HG03108 (cell line): Measurements from ENCODE around the gene FAM72B.
"Not testable (repeated sequence)": the region's sequence is repeated elsewhere in the genome, so short reads cannot be mapped to it uniquely, and the experiment has no call there.

Experiments
- ATAC-seq: cut with Tn5 transposase; IDR thresholded peaks from one replicate; pipeline ENCODE4 v1.9.1; 2021; ENCODE audit warnings: moderate library complexity; ENCODE audit not compliant: unreplicated experiment

The FAM72B gene

DNA sequence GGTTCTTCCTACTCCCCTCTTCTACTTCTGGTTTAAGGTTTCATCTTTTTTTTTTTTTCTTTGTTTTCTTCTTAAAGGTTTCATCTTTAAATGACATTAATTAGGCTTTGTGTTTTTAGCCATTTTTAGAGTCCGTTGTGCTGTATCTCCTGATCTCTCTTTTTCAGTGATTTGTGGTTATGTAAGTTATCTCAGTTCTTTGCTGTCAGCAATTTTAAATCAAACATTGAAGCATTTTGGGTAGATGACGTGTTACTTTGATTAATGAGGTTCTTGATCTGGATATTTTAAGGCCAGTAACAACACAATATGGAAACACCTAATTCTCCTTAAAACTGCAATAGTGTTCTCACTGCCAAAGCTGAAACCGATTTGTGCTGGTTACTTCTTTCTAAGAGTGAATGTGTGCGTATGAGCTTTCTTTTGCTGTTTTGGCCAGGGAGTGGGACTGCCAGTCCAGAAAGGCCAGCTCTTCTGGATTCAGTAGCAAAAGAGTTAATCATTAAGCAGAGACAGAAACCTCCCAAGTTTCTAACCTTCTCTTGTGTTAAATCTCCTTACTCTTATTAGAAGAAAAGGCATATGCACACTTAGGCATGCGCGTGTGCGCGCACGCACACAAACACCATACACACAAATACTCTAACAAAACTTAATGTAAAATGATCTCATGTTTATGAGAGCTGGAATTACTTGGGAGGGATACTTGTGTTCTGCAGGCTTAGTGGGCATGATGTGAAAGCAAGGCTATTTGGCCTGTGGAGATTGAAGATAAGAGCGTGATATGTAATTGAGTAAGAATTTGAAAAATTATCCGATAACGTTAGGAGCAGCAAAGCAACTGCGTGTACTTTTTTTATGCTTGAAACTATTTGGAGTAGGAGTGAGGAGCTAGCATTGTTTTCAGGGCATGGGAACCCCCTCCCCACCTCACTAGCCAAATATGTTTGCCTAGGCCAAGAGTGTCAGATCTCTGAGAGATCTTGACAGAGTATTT lies 17.1 kb upstream of the FAM72B start:
- not testable (repeated sequence) for ATAC-seq

DNA sequence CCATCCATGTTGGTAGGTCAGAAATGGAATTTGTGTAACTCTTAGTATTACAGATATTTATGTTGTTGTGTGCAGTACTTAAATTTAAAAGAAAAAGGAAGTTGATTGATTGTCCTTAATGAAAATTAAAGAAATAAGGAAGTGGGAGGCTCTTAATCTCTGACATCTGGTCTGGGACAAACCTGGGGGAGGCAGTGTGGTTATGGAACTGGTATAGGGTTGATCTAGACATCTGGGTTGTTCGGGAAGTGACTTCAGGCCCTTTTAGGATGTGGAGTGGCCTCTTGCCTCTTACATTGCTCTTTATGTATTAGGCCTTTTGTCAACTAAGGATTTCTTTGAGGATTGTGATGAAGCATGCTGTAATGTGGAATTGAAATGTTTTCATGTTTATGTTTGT lies 16.1 kb upstream of the FAM72B start:
- ATAC-seq = not testable (repeated sequence)

DNA sequence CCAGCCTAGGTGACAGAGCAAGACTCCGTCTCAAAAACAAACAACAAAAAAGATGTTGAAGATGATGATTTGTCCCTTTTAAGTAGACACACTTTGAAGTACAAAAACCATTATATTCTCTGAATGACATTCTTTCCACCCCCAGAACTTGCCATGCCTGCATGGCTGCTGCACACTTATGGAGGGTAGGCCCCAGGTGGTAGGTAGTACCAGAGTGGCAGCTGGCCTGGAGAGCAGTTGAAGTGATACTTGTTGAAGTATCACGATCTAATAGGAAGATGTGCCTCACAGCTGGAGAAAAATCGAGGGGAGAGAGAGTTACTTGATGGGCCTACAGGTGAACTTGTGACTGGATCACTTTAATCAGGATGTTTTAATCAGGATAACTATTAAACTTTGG lies 15.6 kb upstream of the FAM72B start:
- ATAC-seq = not testable (repeated sequence)

DNA sequence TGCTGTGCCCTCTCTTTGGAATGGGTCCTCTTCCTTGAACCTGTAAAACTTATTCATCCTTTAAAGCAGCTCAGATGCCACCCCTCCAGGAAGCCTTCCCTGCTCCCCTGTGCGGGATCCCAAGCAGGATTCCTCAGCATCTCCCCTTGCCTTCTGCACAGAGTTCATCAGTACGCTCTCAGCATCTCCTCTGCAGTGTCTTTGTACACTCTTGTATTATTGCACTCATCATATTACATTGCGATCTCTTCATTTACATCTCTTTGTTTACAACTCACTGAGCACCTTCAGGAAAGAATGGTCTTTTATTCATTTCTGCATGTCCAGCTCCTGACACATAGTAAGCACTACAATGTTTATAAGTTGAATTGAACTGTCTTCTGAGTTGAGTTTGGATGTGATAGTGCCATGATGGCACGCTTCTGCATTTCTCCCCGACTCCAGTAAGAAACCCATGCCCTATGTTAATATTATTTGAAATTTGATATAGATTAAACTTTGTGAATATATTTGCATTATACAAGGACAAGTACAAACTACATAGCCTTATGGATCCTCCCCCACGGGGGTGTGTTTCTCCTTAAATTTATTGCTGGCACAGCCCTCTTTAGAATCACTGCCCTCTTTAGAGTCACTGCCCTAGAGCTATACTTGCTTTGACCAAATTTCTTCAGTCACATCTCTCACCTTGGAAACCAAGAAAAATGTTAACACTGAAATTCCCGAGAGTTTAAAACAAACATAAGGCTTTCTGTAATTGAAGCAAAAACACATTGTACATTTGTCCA lies 13.1 kb upstream of the FAM72B start:
- not testable (repeated sequence) for ATAC-seq

DNA sequence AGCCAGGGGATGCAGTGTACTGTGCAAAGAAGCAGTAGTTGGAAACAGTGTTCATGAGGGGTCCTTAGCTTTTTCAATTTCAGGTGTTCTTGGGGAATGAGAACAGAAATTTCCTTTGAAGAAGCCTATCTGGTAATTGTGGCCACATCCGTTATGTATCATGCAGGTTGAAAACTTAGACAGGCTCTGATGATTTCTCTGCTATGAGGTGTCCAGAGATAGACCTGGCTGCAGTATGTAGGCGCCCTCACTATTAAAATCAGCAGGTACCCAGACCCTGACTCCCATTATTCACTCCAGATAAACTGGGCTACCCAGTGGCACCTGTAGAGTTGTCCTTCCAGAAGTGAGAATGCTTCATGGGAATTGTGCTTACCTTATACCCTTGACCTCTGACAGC lies 8.4 kb upstream of the FAM72B start:
- not testable (repeated sequence) for ATAC-seq

DNA sequence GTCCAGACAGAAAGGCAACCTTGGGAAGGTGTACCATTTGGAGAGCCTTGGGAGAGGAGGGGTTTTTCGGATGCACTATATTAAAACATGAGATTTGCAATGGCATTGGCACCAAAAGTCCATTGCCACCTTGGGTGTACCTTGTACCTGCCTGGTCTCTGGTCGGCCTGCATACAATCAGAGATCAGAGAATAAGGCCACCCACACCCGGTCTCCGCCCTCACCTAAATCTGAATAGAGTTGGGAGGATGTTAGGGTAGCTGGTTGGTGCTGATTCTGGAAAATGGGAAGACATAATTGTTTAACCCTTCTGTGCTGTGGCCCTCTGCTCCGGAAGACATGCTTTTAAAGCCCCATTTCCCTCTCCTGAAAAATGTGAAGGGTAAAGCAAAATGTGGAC lies 3.8 kb upstream of the FAM72B start:
- not testable (repeated sequence) for ATAC-seq

DNA sequence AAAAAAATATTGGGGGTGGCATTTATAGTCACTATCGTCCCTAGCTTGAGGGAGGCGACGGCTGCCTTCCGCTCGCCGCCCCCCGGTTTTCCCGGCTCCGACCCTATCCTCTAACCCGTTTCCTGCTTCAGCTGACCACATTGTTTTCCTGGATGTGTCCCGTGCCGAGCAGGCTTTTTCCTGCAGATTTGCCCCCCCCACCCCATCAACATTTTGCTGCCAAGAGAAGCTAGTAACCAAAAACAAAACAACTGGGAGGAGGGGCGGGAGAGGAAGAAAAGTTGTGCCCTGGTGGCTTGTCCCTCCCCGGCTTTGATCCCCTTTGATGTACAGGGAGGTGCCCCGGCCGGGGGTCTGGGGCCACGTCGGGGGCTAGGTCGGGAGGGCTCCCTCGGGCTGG lies 2.1 kb upstream of the FAM72B start:
- ATAC-seq = not testable (repeated sequence)

DNA sequence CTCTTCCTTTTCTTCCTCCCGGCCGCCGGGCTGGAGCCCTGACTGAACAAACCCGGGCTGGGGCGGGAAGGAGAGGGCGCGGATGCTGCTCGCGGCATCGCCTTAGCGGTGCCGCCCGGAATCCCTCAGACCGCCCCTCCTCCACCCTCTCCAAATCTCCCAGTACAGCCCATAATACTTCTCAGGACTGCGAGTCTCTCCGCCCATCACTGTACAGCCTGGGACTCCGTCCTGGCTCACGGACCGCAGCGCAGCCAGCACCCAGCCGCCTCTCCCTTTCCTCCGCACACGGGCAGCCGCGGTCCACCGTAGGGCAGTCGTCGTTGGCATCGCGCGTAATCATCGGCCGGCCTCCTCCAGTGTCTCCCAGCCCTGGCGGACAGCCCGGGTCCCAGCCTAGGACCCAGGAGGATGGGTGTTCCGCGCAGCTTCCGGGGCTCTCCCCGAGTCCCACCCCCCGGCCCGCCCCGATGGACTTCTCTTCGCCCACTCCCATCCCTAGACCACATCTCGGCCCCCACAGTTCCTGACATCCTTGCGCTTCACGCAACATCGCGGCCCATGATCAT lies 1.1 kb upstream of the FAM72B start:
- ATAC-seq = not testable (repeated sequence)

DNA sequence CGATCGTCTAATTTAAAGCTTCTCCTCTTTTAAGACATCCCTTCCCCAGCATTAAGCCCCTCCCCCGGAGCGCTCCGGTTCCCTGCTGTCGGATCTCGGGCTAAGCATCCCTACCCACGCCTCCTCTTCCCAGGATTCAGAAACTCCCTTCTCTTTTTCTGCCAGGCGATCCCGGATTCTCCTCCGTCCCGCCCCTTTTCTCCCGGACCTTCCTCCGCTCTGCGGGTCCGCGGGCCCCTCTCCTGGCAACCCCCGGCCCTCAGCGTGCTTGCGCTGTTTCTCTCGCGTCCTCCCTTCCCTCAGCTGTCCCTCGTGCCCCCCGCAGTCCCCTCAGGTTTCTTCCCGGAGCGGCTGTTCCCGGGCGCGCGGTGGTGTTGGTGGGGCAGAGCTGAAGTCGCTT lies 273 bp downstream of the FAM72B start:
- ATAC-seq = not testable (repeated sequence)

DNA sequence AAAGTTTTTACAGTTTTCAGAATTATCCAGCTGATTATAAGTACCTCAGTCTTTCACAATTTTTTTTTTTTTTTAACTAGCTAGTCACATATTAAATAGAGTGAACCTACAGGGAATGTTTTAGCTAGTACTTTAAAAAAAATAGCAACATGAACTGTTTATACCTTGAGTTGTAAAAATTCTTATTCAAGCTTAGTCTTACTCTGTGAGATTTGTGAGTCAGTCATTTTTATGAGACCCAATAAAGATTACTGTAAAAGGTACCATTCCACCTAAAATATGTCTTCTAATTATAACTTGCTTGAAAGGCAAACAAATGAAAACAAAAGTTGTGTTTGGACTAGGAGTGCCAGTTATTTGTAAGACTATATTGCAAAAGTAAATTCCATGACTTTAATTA lies 5.9 kb downstream of the FAM72B start:
- not testable (repeated sequence) for ATAC-seq

DNA sequence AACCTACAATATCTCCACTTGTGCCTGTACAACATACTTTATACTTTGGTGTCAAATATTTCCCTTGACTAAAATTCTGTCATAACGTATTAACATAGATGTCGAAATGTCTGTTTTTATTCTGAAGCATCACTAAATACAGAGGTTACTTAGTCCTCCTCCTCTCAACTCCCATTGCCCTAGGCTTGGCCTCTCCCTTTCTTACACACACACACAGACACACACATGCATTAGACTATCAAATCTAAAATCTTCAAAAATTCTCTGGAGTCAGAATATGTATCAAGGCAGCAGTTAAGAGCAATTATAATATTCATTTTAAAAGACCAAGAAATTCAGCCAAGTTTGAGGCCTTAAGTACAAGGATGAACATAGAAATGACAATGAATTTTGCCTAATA lies 7.5 kb downstream of the FAM72B start:
- not testable (repeated sequence) for ATAC-seq

DNA sequence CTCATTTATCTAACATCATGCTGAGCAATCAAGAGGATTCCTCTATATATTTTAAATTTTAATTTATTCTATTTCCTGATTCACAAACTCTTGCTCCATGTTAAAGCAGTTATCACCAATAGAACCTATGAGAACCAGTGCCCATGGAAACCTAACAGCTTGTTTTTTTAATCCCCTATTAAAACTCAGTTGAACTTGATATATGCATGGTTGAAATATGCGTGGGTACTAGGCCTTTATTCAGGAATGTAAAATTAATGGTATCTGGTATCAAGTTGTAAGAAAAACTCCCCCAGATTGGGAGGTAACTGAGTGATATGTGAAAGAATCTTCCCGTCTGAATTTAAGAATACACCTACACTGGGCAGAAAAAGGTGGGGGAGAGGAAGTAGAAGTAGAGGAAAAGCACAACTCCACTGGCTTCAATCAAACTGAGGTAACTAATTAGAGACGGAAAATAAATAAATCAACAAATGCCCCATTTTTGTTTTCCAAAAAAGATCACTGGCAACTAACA lies 15.9 kb downstream of the FAM72B start:
- not testable (repeated sequence) for ATAC-seq

DNA sequence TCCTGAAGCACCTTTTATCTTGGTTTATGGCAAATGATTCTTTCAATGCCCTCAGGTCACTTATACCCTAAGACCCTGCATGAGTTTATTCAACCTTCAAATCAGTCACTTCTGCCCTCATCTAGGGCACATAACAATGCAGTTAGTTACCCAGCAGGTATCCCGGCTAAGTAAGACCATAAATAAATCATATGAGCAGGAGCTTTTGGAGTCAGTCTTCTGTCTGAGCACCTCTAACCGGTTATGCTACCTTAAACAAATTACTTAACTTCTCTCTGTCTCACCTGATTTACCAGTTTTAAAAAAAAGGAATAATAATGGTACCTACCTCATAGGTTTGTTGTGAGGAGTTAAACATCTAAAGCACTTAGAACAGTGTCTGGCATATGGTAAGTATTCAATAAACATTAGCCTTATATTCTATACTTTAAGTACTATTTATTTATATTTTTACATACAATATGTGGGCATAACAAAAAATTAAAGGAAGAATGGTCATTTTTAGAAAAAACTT lies 16.9 kb downstream of the FAM72B start:
- ATAC-seq = not testable (repeated sequence)

DNA sequence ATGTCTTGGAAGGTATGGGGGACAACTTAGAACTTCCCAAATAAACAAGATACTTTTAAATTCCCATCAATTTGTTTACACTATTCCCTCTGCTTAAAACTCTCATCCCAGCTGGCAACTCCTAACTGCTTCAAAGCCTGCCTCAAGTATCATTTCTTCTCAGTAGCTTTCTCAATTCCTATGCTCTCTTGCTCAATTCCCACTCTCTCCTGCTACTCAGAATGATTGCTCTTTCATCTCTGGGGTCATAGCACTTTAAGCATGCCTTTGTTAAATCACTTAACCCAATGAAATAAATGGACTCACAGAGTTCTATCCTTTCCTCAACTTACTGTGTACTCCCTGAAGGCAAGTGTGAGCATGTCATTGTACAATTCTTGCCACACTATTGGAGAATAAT lies 18.8 kb downstream of the FAM72B start:
- not testable (repeated sequence) for ATAC-seq

DNA sequence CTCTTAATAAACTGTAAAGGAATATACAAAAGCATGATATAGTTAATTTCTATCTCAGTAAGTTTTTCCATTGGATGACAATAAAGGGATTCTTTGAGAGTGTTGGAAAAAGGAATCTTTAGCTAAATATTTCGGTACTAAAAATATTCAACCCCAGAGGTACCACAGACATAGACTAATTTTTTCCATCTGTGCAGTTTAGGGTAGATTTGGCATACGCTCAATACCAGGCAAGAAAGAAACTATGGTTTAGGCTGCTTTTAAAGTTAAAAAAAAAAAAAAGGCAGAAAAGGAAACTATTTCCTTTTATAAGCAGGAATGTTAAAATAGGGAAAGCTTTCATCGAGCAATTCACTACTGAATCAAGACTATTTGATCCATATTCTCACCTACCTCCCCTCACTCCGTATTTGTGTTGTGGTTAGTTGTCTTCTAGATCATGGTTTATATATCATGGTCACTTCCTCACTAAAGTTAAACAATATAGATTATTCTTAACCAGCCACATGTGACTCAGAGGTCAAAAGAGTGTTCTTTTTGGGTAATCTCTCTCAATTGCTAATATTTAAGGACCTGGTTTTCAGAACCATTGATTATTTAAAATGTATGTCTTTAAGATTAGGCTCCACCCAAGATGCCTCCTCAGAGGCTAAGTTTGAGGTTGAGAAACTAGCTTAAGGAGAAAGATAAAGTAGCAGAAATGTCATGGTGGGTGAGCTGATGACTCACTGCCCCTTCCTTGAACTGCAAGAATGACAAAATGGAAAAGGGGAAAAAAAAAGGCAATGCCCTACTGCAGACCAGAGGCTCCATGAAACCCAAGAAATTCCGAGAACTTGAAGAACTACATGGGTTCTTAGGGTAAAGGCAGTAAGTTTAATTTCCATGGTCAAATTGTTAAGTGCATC lies 20.0 kb downstream of the FAM72B start:
- ATAC-seq = not testable (repeated sequence)

DNA sequence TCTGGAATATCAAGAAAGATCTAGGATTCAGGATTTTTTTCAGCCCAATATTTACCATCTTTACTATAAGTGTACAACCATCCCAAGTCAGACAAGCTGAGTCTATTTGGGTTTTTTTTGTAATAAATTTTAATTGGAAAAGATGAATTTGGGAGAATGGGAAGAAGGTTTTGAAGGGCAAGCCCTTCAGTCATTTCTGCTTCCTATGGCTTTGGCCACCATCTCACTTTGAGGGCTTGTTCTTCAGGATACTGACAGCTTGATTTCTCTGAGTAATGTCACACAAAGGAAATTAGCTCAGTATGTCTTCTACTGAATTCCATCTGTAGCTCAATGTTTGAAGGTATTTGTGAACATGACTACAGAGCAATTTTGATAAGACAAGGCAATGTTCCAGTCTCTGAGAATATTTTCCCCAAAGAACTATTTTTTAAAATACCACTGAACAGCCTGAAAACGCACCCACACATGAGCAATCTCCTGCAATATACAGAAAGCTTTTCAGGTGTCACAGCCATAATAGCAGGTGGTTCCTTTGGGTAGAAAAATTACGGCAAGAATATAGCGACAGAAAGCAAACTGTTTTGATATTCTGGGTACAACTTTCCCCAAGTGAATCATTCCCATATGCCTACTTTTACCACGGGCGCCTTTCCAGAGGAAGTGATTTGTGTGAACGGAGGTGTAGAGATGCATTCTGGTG lies 22.8 kb downstream of the FAM72B start:
- not testable (repeated sequence) for ATAC-seq

DNA sequence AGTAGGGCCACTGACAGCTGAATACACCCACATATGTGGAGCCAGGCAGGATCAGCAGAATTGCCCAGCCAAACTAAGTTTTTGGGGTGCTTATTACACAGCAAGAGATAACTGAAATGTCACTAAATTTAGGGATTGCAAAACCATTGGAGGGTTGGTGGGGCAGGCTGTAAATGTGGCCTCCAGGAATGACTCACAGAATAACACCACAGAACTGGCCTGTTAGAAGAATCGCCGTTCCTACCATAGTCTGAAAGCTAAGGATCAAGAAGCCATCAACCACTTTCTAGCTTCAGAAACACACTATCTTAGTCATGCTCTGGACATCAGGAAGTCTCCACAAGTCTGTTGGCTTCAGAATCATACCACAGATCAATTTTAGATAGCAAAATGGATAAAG lies 24.0 kb downstream of the FAM72B start:
- ATAC-seq = not testable (repeated sequence)

DNA sequence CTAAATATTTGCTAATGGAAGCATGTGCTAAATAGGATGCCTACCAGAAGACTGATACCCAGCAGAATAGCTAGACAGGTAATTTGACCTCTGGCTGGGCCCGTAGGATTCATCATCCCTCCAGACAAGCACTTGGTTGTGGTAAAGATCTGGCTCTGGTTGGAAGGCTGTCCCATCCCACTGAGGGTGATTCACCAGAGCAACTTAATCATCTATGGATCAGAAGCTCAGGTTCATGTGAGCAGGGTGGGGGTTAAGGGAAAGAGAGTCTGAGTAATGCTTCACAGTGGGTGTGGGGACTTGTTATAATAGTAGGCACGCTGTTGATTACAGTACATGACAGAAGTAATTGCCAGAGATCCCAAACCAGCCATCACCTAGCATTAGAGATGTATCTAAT lies 26.5 kb downstream of the FAM72B start:
- not testable (repeated sequence) for ATAC-seq

DNA sequence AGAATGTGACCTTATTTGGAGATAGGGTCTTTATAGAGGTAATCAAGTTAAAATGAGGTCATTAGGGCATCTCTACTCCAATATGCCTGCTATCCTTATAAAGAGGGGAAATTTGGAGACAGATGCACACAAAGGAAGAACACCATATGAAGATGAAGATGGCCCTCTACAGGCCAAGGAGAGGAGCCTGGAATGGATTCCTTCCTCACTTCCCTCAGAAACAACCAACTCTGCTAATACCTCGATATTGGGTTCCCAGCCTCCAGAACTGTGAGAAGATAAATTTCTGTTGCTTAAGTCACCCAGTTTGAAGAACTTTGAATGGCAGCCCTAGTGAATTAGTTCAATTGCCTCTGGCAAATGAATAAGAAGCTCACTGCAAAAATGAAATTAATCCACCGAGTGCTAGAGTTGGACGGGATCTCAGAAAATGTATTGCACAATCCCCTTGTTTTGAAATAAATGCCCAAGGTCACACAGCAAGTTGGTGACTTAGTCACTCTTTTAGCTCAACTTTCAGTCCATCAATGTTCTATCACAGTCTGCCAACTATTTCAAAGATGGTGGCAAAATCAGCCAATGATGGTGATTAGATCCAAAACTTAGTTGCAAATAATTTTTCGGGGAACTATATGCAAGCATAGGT lies 27.1 kb downstream of the FAM72B start:
- ATAC-seq = not testable (repeated sequence)
